Measurements from ENCODE around the gene ACSBG1. TPM values are rescaled to one million over a fixed set of nuclear protein-coding genes. Genes with fewer than 3 reads are reported as not detected.

Gene ACSBG1
- total and polyA plus RNA-seq, 2 of the 8 experiments (the other 6 are each of a cell fraction or from before 2014, with no cell fraction given) = 5.4 to 7.1 TPM

GRCh38 chr15:78232951-78233350 lies 1.4 kb downstream of the ACSBG1 start:
- POLR2A ChIA-PET (ENCODE audit: partially characterized antibody) = no interaction called here
- Histone ChIP-seq H3K4me2 (ENCODE audit: insufficient read depth in 1 of 2, low read depth in 2 of 2, low read length in 2 of 2) (no peak overlapping the region), H2BK20ac (ENCODE audit: low read length) (peak overlapping the region; percentile 73; the same call in 1 of the 2 replicates), H3K27ac (ENCODE audit: low read depth, low read length) (no peak overlapping the region), H4K91ac (replicated peaks; ENCODE audit: insufficient read length, low read length) (peak overlapping the region; percentile 45), H3K79me1 (ENCODE audit: low read depth, low read length) (no peaks in the 10 kb centered on the region), H3K9ac (replicated peaks in 1 of 4; ENCODE audit: extremely low read depth in 1 of 4, low read depth in 3 of 4, low read length in 3 of 4) (no peak overlapping the region), H3K79me2 (ENCODE audit: control insufficient read depth in 1 of 2, insufficient read depth in 2 of 2, low read length in 2 of 2) (no peaks in the 10 kb centered on the region), H3K4ac (replicated peaks; ENCODE audit: insufficient read length, low read depth, low read length) (no peak overlapping the region), H4K8ac (ENCODE audit: extremely low read depth, insufficient read depth, low read length) (no peak overlapping the region), H4K20me1 (replicated peaks in 1 of 2; ENCODE audit: control insufficient read depth in 1 of 2, insufficient read depth in 2 of 2, low read length in 2 of 2) (no peaks in the 10 kb centered on the region), H2BK12ac (ENCODE audit: low read depth, low read length) (0 out of 2 replicates have a peak overlapping the region, but pooled peaks have one; percentile 45), H3K9me3 (ENCODE audit: insufficient read depth in 2 of 2, low read depth in 1 of 2, low read length in 1 of 2) (no peaks in the 10 kb centered on the region), H2AK5ac (ENCODE audit: low read depth, low read length) (no peak overlapping the region), H2BK120ac (replicated peaks; ENCODE audit: low read depth, low read length) (no peak overlapping the region), H3K56ac (replicated peaks; ENCODE audit: insufficient read length, low read depth, low read length) (no peak overlapping the region), H2BK5ac (ENCODE audit: low read depth, low read length) (peak overlapping the region; percentile 52; the same call in 1 of the 2 replicates), H3K4me3 (ENCODE audit: extremely low read depth in 1 of 4, insufficient read depth in 2 of 4, low read depth in 3 of 4, low read length in 4 of 4) (no peak overlapping the region), H3K23ac (ENCODE audit: insufficient read length) (no peak overlapping the region), H4K5ac (ENCODE audit: insufficient read length, low read depth, low read length) (no peak overlapping the region), H2AFZ (ENCODE audit: low read length) (no peak overlapping the region), H3K23me2 (ENCODE audit: low read depth, low read length) (no peaks in the 10 kb centered on the region), H3K4me1 (replicated peaks in 1 of 4; ENCODE audit: control insufficient read depth in 3 of 4, insufficient read depth in 4 of 4, low read length in 3 of 4) (peaks cover 6 to 16% (median 14%) of the 10 kb centered on the region in 4 experiments), H3K36me3 (ENCODE audit: control insufficient read depth in 2 of 4, insufficient read depth in 4 of 4, low read length in 3 of 4) (no peaks in the 10 kb centered on the region), H3K14ac (ENCODE audit: insufficient read length) (no peak overlapping the region), H2BK15ac (ENCODE audit: low read length) (peak overlapping the region; percentile 65; the same call in 1 of the 2 replicates), H3K27me3 (replicated peaks in 1 of 4; ENCODE audit: control insufficient read depth in 3 of 4, extremely low read depth in 1 of 4, insufficient read depth in 3 of 4, low read length in 3 of 4) (no peaks in the 10 kb centered on the region), H3K18ac (ENCODE audit: extremely low read depth, low read length) (no peak overlapping the region)
- CTCF ChIA-PET (ENCODE audit: partially characterized antibody) = interaction anchor here (1.8 to 16.2 kb wide), 5 partner anchors 7 to 121 kb away, joined by 5 to 285 read pairs (median 31); no protein-coding TSS in a partner anchor
- DNase-seq (ENCODE audit: low read depth in 1 of 2, low spot score in 2 of 2) = no peak
- WGBS, 2 experiments (ENCODE audit: extremely low coverage in 1 of 2, insufficient coverage in 1 of 2, insufficient read length in 1 of 2, insufficient replicate concordance in 2 of 2, low coverage in 1 of 2, low lambda C conversion rate in 2 of 2, missing lambda C conversion rate in 1 of 2) = 97% methylated on average over 5 of the region's 5 CpGs; no CpG with 5 or more reads in 1 of the 2 experiments
- no peak for FAIRE-seq
- TF ChIP-seq TCF12 (IDR thresholded peaks at IDR 0.05; ENCODE audit: low read depth, low read length) (no peak), CBX5 (IDR thresholded peaks at IDR 0.05; ENCODE audit: low read depth, low read length) (no peak)

Measured in H1 (cell line).